NB4 (cell line): ENCODE results near the gene ERICH6B.

Experiments
- MYC ChIP-seq: IDR thresholded peaks from 2 replicates; pipeline ENCODE4 v1.6.1; 2011; ENCODE audit warnings: low read depth, low read length
- POLR2A ChIP-seq: IDR thresholded peaks from 2 replicates; pipeline ENCODE4 v1.6.1; 2011; ENCODE audit warnings: mild to moderate bottlenecking; ENCODE audit not compliant: insufficient read length; ENCODE audit errors: extremely low read depth

- TF ChIP-seq POLR2A (no peak), MYC (no peak)
Measured at GRCh38 chr13:45501175-45501526, 114.4 kb downstream of the ERICH6B start.
